Omental fat pad (tissue), 4 donors: ENCODE data around the gene TMEM81. TPM values are rescaled to one million over a fixed set of nuclear protein-coding genes. Genes with fewer than 3 reads are reported as not detected.

ENCODE experiments used
- ATAC-seq: fragments of 150-250 bp; one replicate; pipeline ENCODE4 v1.9.1; 2016; ENCODE audit warnings: mild to moderate bottlenecking, moderate library complexity; ENCODE audit not compliant: low FRiP score
- DNase-seq: peaks from one replicate; pipeline ENCODE4 v3.0.0-alpha.2; 2019; ENCODE audit warnings: low spot score
- CTCF ChIP-seq, 3 donors: fragments of 450-650 bp; IDR thresholded peaks; one replicate each; pipeline ENCODE4 v1.5.1; 2016 to 2017; ENCODE audit warnings: antibody characterized with exemption in 3 of 3, mild to moderate bottlenecking in 3 of 3, moderate library complexity in 2 of 3
- total RNA-seq, 4 donors: library from RNA; depleted of rRNA; stranded (reverse); fragments of >200 nt; gene quantifications; one replicate each; pipeline ENCODE4 v1.1.0, GENCODE V29; 2016

The TMEM81 gene
- total RNA-seq, 4 donors from 2014 or later, result 1.6 to 3.2 (median 2.3) TPM

GRCh38 chr1:205077158-205077933 is 6.9 kb downstream of the TMEM81 start:
- TF ChIP-seq CTCF (IDR thresholded peaks at IDR 0.05), result no peak
- no peak for ATAC-seq
- DNase-seq, result no peak

GRCh38 chr1:205076245-205076761 is 8.0 kb downstream of the TMEM81 start:
- TF ChIP-seq CTCF (IDR thresholded peaks at IDR 0.05), result no peak
- ATAC-seq, result no peak
- DNase-seq, result no peak

GRCh38 chr1:205075642-205076155 is 8.6 kb downstream of the TMEM81 start:
- no peak for TF ChIP-seq CTCF (IDR thresholded peaks at IDR 0.05)
- DNase-seq (no peak), ATAC-seq (no peak)

GRCh38 chr1:205074513-205074912 is 9.7 kb downstream of the TMEM81 start:
- no peak for TF ChIP-seq CTCF (IDR thresholded peaks at IDR 0.05)
- no peak for ATAC-seq

GRCh38 chr1:205074084-205074483 is 10.2 kb downstream of the TMEM81 start:
- no peak for DNase-seq
- no peak for TF ChIP-seq CTCF (IDR thresholded peaks at IDR 0.05)

More at GRCh38 chr1:205074513-205074912, 9.7 kb downstream of the TMEM81 start:
- DNase-seq, result no peak

GRCh38 chr1:205073511-205073910 is 10.7 kb downstream of the TMEM81 start:
- no peak for TF ChIP-seq CTCF (IDR thresholded peaks at IDR 0.05)
- no peak for DNase-seq
- no peak for ATAC-seq

More at GRCh38 chr1:205074084-205074483, 10.2 kb downstream of the TMEM81 start:
- ATAC-seq, result no peak

- no peak for DNase-seq
- ATAC-seq, result no peak
- TF ChIP-seq CTCF (IDR thresholded peaks at IDR 0.05), result no peak
Observed at GRCh38 chr1:205072881-205073280, 11.4 kb downstream of the TMEM81 start.
